ENCODE results near the gene CFH. TPM values are rescaled to one million over a fixed set of nuclear protein-coding genes. Genes with fewer than 3 reads are reported as not detected.
A peak's percentile ranks its signal among the peaks of the same experiment; 100 is the strongest.
"Not testable (repeated sequence)": the region's sequence is repeated elsewhere in the genome, so short reads cannot be mapped to it uniquely, and the experiment has no call there.

Gene CFH
- 1 to 10 TPM; 8.8 to 9.4 TPM for total RNA-seq

DNA sequence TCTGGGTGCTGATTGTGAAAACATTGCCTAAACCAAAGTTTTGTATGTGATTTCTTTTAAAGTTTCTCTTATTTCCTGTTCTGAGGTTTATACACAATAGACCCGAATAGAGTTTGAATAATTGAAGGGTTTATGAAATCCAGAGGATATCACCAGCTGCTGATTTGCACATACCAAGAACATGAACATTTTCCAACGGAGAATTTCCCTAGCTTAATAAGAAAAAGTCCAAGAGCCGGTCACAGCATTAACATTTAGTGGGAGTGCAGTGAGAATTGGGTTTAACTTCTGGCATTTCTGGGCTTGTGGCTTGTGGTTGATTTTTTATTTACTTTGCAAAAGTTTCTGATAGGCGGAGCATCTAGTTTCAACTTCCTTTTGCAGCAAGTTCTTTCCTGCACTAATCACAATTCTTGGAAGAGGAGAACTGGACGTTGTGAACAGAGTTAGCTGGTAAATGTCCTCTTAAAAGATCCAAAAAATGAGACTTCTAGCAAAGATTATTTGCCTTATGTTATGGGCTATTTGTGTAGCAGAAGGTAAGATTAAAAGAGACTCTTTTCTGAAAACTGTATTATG is at the start of gene CFH:
Gene CFH, plus strand, starts transcription at position 407 of the 579 bp plus-strand sequence. Its CDS starts 75 bp downstream, at position 482.
- H3K4me1 Mint-ChIP-seq (ENCODE audit: low read depth in 2 of 2) = peaks cover 10 to 15% of the 10 kb centered on the region in 2 donors
- H3K27ac Mint-ChIP-seq = peak within 1 kb of the TSS; percentile 66
- no peaks in the 10 kb centered on the region for H3K27me3 Mint-ChIP-seq
- no peaks in the 10 kb centered on the region for H3K9me3 Mint-ChIP-seq
- peak in 1 of 2 donors; percentile 28 for ATAC-seq
- H3K4me3 Mint-ChIP-seq = peak within 1 kb of the TSS; percentile 79
- H3K36me3 Mint-ChIP-seq = no peaks in the 10 kb centered on the region
- no peak for DNase-seq (ENCODE audit: low spot score)

- peaks cover 6 to 10% of the 10 kb centered on the region in 2 donors for H3K27me3 Mint-ChIP-seq
- peaks cover 5% of the 10 kb centered on the region in 2 donors for H3K4me1 Mint-ChIP-seq (ENCODE audit: low read depth in 2 of 2)
- ATAC-seq = no peak
These were observed 48.2 kb upstream of the CFH start for GRCh38 chr1:196603651-196604050.

GRCh38 chr1:196607981-196608380 is 43.9 kb upstream of the CFH start:
- Mint-ChIP-seq H3K27ac (no peak overlapping the region), H3K27me3 (peaks cover 13 to 17% of the 10 kb centered on the region in 2 donors), H3K4me3 (peak overlapping the region; percentile 52), H3K4me1 (ENCODE audit: low read depth in 2 of 2) (peaks cover 5% of the 10 kb centered on the region in 2 donors), H3K9me3 (peaks cover 10% of the 10 kb centered on the region), H3K36me3 (peaks cover 4% of the 10 kb centered on the region)
- DNase-seq (ENCODE audit: low spot score) (no peak), ATAC-seq (no peak)

More at GRCh38 chr1:196603651-196604050, 48.2 kb upstream of the CFH start:
- no peak overlapping the region for H3K4me3 Mint-ChIP-seq
- H3K36me3 Mint-ChIP-seq = no peaks in the 10 kb centered on the region
- H3K27ac Mint-ChIP-seq = no peak overlapping the region
- no peak for DNase-seq (ENCODE audit: low spot score)
- peaks cover 6% of the 10 kb centered on the region for H3K9me3 Mint-ChIP-seq

- peaks cover 5% of the 10 kb centered on the region in 2 donors for H3K4me1 Mint-ChIP-seq (ENCODE audit: low read depth in 2 of 2)
- peak within 1 kb of the TSS; percentile 52 for H3K4me3 Mint-ChIP-seq
- peaks cover 13 to 17% of the 10 kb centered on the region in 2 donors for H3K27me3 Mint-ChIP-seq
- peaks cover 4% of the 10 kb centered on the region for H3K36me3 Mint-ChIP-seq
- DNase-seq (ENCODE audit: low spot score) (no peak), ATAC-seq (peak; percentile 31 to 48)
- H3K9me3 Mint-ChIP-seq = peaks cover 12% of the 10 kb centered on the region
- no peak within 1 kb of the TSS for H3K27ac Mint-ChIP-seq
These were observed 43.2 kb upstream of the CFH start, which contains the start of gene KCNT2 for GRCh38 chr1:196608390-196609369. Gene KCNT2 (minus strand): TSS chr1:196608440. CDS start chr1:196608309, 131 bp downstream.

DNA sequence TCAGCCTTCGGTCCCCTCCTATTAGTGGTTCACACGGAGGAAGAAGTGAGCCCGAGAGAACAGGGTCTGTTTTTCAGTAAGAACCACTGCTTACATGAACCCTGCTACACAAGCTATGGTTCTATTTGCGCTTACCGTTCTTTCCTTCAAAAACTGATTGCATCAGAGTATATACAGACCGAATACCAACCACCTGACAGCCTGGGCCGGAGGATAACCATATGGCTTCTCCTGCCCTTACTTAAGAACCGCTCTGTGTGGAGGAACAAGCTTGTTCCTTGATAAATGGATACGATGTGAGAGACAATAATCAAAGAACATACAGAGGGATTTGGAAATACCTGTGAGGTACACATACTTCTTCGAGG is 42.5 kb upstream of the CFH start:
- no peak overlapping the region for H3K27ac Mint-ChIP-seq
- ATAC-seq (no peak), DNase-seq (ENCODE audit: low spot score) (no peak)
- peaks cover 4% of the 10 kb centered on the region for H3K36me3 Mint-ChIP-seq
- no peak overlapping the region for H3K4me3 Mint-ChIP-seq
- H3K9me3 Mint-ChIP-seq = peaks cover 15% of the 10 kb centered on the region
- H3K27me3 Mint-ChIP-seq = peaks cover 13 to 17% of the 10 kb centered on the region in 2 donors
- H3K4me1 Mint-ChIP-seq (ENCODE audit: low read depth in 2 of 2) = peaks cover 5% of the 10 kb centered on the region in 2 donors

DNA sequence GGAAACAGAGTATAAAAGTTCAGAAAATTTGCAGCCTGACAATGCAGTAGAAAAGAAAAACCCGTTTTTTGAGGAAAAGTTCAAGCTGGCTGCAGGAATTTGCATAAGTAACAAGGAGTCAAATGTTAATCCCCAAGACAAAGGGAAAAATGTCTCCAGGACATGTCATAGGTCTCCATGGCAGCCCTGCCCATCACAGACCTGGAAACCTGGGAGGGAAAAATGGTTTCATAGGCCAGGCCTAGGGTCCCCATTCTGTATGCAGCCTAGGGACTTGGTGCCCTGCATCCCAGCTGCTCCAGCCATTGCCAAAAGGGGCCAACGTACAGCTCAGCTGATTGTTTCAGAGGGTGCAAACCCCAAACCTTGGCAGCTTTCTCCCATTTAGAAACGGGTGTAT is 40.0 kb upstream of the CFH start:
- Mint-ChIP-seq H3K27ac (no peak overlapping the region), H3K4me3 (no peak overlapping the region), H3K36me3 (peaks cover 4% of the 10 kb centered on the region), H3K4me1 (ENCODE audit: low read depth in 2 of 2) (peaks cover 5% of the 10 kb centered on the region in 2 donors), H3K27me3 (peaks cover 13 to 17% of the 10 kb centered on the region in 2 donors), H3K9me3 (peaks cover 21% of the 10 kb centered on the region)
- DNase-seq (ENCODE audit: low spot score) = no peak
- ATAC-seq = no peak

DNA sequence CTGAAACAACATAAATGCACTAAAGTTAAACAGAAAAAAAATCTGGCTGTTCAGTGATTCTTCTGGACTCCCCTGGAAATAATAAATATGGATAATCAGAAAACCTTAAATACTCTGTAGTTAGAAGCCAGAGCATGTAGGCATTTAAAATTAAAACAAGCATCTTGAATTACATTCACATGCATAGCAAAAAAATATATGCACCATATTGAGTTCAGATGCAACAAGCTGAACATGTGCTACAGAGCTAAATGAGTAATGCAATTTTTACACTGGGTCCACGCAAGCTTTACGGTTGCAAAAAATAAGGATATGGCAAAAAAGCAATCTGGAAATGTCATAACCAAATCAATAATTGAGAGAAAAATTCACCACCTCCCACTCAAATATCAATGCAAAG is 32.1 kb upstream of the CFH start:
- Mint-ChIP-seq H3K27me3 (no peaks in the 10 kb centered on the region), H3K27ac (no peak overlapping the region), H3K4me3 (no peak overlapping the region), H3K36me3 (no peaks in the 10 kb centered on the region), H3K4me1 (ENCODE audit: low read depth in 2 of 2) (no peaks in the 10 kb centered on the region), H3K9me3 (peaks cover 4% of the 10 kb centered on the region)
- DNase-seq (ENCODE audit: low spot score) (no peak), ATAC-seq (no peak)

DNA sequence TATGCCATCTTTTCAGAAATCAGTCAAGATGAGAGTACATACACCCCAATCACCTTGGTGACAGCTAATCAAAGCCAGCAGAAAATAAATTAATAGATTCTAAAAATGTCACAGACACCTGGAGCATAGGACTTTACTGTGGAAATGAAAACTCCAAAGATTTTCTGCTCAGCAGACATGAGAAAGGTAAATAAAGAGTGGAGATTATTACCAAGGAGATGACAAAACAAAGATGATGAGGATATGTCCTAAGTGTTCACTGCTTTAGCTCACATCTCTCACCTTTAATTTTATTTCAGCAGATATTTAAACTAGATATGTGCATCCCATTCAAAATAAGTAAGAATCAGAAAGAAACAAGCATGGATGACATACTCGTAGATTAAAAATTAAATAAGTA is 28.8 kb upstream of the CFH start:
- Mint-ChIP-seq H3K36me3 (peaks cover 2% of the 10 kb centered on the region), H3K27me3 (no peaks in the 10 kb centered on the region), H3K4me1 (ENCODE audit: low read depth in 2 of 2) (no peaks in the 10 kb centered on the region), H3K27ac (no peak overlapping the region), H3K9me3 (peaks cover 6% of the 10 kb centered on the region), H3K4me3 (no peak overlapping the region)
- DNase-seq (ENCODE audit: low spot score) (no peak), ATAC-seq (no peak)

DNA sequence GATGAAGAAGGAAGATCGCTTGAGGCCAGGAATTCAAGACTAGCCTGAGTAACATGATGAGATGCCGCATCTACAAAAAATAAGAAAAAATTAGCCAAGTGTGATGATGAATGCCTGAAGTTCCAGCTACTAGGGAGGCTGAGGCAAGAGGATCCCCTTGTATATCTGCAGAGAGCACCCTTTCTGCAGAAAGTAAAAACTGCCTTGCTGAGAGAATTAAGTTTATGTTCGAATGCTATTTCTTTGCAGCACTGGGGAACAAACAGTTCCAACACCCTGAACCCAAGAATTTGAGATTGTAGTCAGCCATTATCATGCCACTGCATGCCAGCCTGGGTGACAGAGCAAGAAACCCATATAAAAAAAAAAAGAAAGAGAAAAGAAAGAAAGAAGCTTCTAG is 23.0 kb upstream of the CFH start:
- H3K9me3 Mint-ChIP-seq = peaks cover 6% of the 10 kb centered on the region
- no peak overlapping the region for H3K27ac Mint-ChIP-seq
- no peak overlapping the region for H3K4me3 Mint-ChIP-seq
- peaks cover 4% of the 10 kb centered on the region for H3K36me3 Mint-ChIP-seq
- DNase-seq (ENCODE audit: low spot score) = no peak
- no peak for ATAC-seq
- H3K27me3 Mint-ChIP-seq = no peaks in the 10 kb centered on the region
- no peaks in the 10 kb centered on the region for H3K4me1 Mint-ChIP-seq (ENCODE audit: low read depth in 2 of 2)

DNA sequence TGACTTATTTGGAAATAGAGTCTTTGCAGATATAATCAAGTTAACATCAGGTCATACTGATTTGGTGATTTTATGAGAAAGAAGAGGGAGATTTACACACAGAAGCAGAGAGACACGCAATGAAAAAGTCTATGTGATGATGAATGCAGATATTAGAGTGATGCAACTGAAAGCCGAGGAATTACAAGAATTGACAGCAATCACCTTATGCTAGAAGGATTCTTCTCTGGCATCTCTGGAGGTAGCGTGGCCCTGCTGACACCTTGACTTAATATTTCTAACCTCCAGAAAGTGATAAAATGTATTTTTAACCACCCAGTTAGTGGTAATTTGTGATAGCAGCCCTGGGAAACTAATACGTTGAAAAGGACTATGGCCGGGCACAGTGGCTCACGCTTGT is 14.2 kb upstream of the CFH start:
- Mint-ChIP-seq H3K4me3 (no peak overlapping the region), H3K27me3 (no peaks in the 10 kb centered on the region), H3K36me3 (no peaks in the 10 kb centered on the region), H3K9me3 (no peaks in the 10 kb centered on the region), H3K4me1 (ENCODE audit: low read depth in 2 of 2) (no peaks in the 10 kb centered on the region), H3K27ac (no peak overlapping the region)
- DNase-seq (ENCODE audit: low spot score) (no peak), ATAC-seq (no peak)

DNA sequence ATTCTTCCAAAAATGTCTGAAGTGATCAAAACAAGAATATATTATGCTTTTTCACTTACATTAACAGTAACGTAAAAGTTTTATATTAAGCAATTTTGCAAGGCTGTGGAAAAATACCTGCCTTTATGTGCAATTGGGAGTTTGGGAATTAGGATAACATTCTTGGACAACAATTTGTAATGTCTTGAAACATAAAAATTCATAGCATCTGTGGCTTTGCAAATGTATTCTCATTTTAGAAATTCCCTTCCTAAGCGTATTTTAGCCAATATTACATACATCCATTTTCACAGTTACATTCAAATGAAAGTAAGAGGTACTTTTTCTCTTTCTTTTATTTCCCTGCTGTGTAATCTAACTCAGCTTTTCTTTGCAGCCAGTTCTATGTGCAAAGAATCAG is 13.4 kb upstream of the CFH start:
- no peaks in the 10 kb centered on the region for H3K27me3 Mint-ChIP-seq
- H3K9me3 Mint-ChIP-seq = no peaks in the 10 kb centered on the region
- no peaks in the 10 kb centered on the region for H3K4me1 Mint-ChIP-seq (ENCODE audit: low read depth in 2 of 2)
- no peak for ATAC-seq
- H3K27ac Mint-ChIP-seq = no peak overlapping the region
- DNase-seq (ENCODE audit: low spot score) = no peak
- no peak overlapping the region for H3K4me3 Mint-ChIP-seq
- H3K36me3 Mint-ChIP-seq = no peaks in the 10 kb centered on the region

DNA sequence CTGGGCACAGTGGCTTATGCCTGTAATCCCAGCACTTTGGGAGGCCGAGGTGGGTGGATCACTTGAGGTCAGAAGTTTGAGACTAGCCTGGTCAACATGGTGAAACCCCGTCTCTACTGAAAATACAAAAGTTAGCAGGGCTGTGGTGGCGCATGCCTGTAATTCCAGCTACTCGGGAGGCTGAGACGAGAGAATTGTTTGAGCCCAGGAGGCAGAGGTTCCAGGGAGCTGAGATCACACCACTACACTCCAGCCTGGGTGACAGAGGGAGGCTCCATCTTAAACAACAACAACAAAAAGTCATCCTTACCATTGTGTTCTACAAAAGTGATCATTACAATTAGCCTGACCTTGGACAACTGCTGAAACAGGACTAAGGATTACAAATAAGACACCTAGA is 12.6 kb upstream of the CFH start:
- not testable (repeated sequence) for H3K36me3 Mint-ChIP-seq; DNase-seq (ENCODE audit: low spot score); H3K9me3 Mint-ChIP-seq; ATAC-seq; H3K27me3 Mint-ChIP-seq; H3K4me3 Mint-ChIP-seq; H3K4me1 Mint-ChIP-seq (ENCODE audit: low read depth in 2 of 2); H3K27ac Mint-ChIP-seq

GRCh38 chr1:196640976-196641375 is 10.9 kb upstream of the CFH start:
- ATAC-seq (no peak), DNase-seq (ENCODE audit: low spot score) (no peak)
- Mint-ChIP-seq H3K36me3 (no peaks in the 10 kb centered on the region), H3K4me1 (ENCODE audit: low read depth in 2 of 2) (no peaks in the 10 kb centered on the region), H3K27ac (no peak overlapping the region), H3K4me3 (no peak overlapping the region), H3K27me3 (no peaks in the 10 kb centered on the region), H3K9me3 (no peaks in the 10 kb centered on the region)

DNA sequence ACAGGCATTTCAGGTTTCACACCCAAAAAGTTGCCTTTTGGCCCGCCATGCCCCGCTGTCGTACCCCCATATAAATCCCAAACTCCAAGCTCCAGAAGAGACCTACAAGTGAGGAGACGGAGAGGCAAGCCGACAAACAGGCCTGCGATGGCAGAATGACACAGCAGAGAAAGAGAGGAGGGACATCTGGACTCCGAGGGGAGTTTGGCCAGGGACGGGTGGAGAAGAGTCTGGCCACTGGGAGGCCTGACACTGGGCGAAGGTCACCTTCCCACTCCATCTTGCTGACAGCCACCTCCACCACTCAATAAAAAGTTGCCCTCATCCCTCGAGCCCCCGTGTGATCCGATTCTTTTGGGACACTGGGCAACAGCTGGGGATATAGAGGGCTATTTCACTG is 1.9 kb upstream of the CFH start:
- peaks cover 10 to 15% of the 10 kb centered on the region in 2 donors for H3K4me1 Mint-ChIP-seq (ENCODE audit: low read depth in 2 of 2)
- DNase-seq (ENCODE audit: low spot score) (no peak), ATAC-seq (no peak)
- no peaks in the 10 kb centered on the region for H3K27me3 Mint-ChIP-seq
- no peaks in the 10 kb centered on the region for H3K9me3 Mint-ChIP-seq
- H3K36me3 Mint-ChIP-seq = no peaks in the 10 kb centered on the region
- no peak overlapping the region for H3K27ac Mint-ChIP-seq
- H3K4me3 Mint-ChIP-seq = no peak overlapping the region

Data from natural killer cell treated with Interleukin-12 subunit alpha and Interleukin-12 subunit beta and Interleukin-15 and Interleukin-18, amount 100 ng/mL, for 72 hours (primary cell).